PFSK-1 (cell line): ENCODE results near the gene ZBTB9.

Source experiments
- FOXP2 ChIP-seq: optimal IDR thresholded peaks from 2 replicates; pipeline ENCODE3; 2011; ENCODE audit warnings: borderline replicate concordance, control low read depth, inconsistent platforms; ENCODE audit not compliant: insufficient read depth; ENCODE audit errors: extremely low read length, extremely low read depth
- POLR2AphosphoS5 ChIP-seq: IDR thresholded peaks from 2 replicates; pipeline ENCODE4 v1.6.1; 2012; ENCODE audit warnings: low read depth, mild to moderate bottlenecking, control low read depth, low read length, moderate library complexity
- REST ChIP-seq, 2 experiments: IDR thresholded peaks; 2 replicates each; pipeline versions ENCODE4 v1.6.1 to v1.8.0; 2011 to 2012; ENCODE audit warnings: low read depth in 2 of 2, low read length in 2 of 2, control low read depth in 1 of 2, inconsistent platforms in 1 of 2, mild to moderate bottlenecking in 1 of 2, moderate library complexity in 1 of 2; ENCODE audit not compliant: insufficient read depth in 1 of 2
- SIN3A ChIP-seq: IDR thresholded peaks from 2 replicates; pipeline ENCODE4 v1.6.1; 2012; ENCODE audit warnings: mild to moderate bottlenecking, low read length, moderate library complexity, borderline replicate concordance; ENCODE audit not compliant: insufficient read depth
- TAF1 ChIP-seq: IDR thresholded peaks from 2 replicates; pipeline ENCODE4 v1.6.1; 2012; ENCODE audit warnings: low read length, control low read depth, borderline replicate concordance; ENCODE audit not compliant: insufficient read depth

The ZBTB9 gene

GRCh38 chr6:33419580-33420490 is 34.5 kb upstream of the ZBTB9 start, which contains the start of gene SYNGAP1:
SYNGAP1 (plus strand) TSS chr6:33420065; CDS start chr6:33420265, 200 bp downstream.
- TF ChIP-seq POLR2AphosphoS5 (no peak), TAF1 (no peak), SIN3A (no peak), REST (IDR thresholded peaks at IDR 0.05; ENCODE audit: insufficient read depth in 1 of 2, low read depth in 2 of 2, low read length in 2 of 2) (no peak), FOXP2 (no peak)

- TF ChIP-seq FOXP2: no peak
- TF ChIP-seq REST (IDR thresholded peaks at IDR 0.05; ENCODE audit: insufficient read depth in 1 of 2, low read depth in 2 of 2, low read length in 2 of 2): no peak
- TF ChIP-seq SIN3A: no peak
- TF ChIP-seq POLR2AphosphoS5: no peak
- no peak for TF ChIP-seq TAF1
These were observed 33.7 kb upstream of the ZBTB9 start for GRCh38 chr6:33420491-33421343.

GRCh38 chr6:33421344-33421643 is 33.1 kb upstream of the ZBTB9 start:
- TF ChIP-seq TAF1: no peak
- no peak for TF ChIP-seq POLR2AphosphoS5
- TF ChIP-seq SIN3A: no peak
- TF ChIP-seq FOXP2: no peak
- no peak for TF ChIP-seq REST (IDR thresholded peaks at IDR 0.05; ENCODE audit: insufficient read depth in 1 of 2, low read depth in 2 of 2, low read length in 2 of 2)

- no peak for TF ChIP-seq FOXP2
- no peak for TF ChIP-seq TAF1
- no peak for TF ChIP-seq REST (IDR thresholded peaks at IDR 0.05; ENCODE audit: insufficient read depth in 1 of 2, low read depth in 2 of 2, low read length in 2 of 2)
- no peak for TF ChIP-seq POLR2AphosphoS5
- TF ChIP-seq SIN3A: no peak
These were observed 30.6 kb upstream of the ZBTB9 start for GRCh38 chr6:33423777-33424176.
